Islet precursor cell (in vitro differentiated cells): ENCODE results near the gene PLA2G6.
"Not testable (repeated sequence)": the region's sequence is repeated elsewhere in the genome, so short reads cannot be mapped to it uniquely, and the experiment has no call there.

Experiments
- DNase-seq: peaks from one replicate; pipeline ENCODE4 v3.0.0-alpha.2; 2018

PLA2G6 gene

DNA sequence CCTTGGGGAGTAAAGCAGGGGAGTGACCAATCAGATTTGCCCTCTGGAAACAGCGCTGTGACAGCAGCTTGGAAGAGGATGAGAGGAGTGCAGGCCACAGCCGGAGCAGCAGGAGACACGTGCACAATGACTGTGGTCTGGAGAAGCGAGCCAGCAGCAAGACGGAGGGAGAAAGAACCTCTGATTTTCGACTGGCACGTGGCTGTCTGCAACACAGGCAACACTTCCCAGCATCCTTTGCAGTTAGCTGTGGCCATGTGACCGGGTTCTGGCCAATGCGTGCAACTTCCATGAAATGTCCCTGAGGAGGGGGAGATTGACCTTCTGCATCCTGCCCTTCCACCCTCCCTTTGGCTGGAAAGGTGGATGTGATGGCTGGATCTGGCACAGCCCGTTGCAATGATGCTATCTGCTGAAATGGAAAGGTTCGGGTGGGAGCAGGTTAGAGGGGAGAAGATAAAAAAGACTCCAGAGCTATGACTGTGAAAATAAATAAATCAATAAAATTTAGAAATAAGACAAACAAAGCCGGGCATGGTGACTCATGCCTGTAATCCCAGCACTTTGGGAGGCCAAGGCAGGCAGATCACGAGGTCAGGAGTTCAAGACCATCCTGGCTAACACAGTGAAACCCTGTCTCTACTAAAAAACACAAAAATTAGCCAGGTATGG lies 15.6 kb downstream of the PLA2G6 start:
- no peak for DNase-seq

DNA sequence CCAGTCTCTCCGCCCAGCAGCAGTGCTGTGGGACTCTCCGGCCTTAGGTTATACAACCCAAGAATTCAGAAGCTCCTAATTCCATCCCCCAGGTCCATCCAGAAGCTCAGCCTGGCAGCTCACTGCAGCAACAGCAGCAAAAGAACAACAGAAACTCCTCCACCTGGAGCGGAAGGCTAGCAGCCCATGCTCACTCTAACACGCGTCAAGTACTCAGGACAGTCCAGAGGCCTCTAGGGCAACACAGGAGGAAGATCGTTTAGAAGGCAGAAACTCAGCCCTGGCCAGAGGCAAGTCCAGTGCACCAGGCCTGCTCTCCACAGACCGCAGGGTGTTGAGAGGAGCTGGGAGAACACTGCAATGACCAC lies 17.1 kb downstream of the PLA2G6 start:
- DNase-seq = no peak

DNA sequence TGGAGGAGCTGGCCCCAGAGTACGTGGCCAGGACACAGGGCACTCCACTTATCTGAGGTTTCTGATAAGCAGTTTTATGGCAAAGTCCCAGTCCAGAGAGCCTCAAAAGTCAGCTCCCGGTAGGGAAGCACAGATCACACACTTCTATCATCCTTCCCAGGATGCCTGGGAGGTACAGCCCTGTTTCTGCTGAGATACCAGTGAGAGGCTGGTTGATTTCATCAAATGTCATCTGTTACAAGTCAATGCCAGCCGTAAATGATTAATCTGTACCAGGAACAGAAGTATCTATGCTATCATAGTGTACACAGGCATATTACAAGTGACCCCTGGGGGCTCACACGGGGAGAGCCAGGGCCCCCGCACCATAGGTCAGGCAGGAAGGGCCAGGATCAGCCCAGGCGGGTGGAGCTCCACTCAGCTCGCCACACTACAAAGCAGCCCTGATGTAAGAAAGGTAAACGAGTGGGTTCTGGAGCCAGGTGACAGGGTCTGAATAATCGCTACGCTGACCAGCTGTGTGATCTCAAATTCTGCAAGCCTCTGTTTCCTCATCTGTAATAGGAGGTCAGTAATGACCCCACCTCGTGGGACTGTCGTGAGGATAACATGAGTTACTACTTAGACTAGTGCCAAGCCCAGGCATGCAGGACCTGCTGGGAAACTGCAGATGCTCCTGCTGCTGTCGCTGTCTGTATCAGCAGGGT lies 17.6 kb downstream of the PLA2G6 start:
- peak; percentile 49 for DNase-seq

DNA sequence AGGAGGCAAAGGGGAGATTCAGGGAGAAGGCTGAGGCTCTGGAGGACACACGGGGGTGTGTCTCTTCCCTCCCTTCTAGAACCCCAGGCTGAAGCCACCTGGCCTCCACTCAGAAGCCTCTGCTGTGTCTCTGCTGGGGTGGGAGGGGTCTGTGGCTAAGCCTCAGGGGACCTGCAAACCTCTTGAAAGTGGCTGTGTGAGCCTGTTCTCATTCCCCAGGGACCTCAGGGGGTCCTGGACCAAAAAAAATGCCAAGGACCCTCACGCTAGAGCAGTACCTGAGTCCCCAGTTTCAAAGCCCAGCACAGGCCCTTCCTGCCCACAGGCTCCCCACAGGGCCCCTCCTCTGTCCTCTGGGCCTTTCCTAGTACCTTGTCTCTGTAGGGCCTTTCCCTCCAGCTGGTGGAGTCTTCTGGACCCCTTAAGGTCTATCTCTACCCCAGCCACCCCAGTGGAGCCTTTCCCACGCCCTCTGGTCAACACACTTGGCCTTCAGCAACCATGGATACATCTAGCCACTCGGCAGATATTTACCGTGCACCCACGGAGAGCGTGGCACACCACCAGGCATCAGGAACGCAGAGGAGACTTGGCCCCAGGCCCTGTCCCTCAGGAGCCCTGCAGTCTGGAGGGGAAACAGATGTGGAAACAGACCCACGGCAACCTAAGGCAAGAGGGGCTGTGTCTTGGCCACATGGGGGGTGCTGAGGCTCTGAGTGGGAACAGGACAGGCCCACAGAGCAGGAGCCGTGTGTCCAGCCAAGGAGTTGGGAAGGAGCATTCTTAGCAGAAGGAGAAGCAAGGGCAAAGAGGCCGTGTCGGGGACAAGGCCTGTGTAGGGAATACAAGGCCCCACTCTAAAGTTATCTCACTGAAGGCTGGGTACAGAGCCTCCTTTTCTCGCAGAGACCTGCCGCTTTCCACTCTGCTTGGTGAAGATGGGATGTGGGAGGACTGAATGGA lies 18.5 kb downstream of the PLA2G6 start:
- no peak for DNase-seq

DNA sequence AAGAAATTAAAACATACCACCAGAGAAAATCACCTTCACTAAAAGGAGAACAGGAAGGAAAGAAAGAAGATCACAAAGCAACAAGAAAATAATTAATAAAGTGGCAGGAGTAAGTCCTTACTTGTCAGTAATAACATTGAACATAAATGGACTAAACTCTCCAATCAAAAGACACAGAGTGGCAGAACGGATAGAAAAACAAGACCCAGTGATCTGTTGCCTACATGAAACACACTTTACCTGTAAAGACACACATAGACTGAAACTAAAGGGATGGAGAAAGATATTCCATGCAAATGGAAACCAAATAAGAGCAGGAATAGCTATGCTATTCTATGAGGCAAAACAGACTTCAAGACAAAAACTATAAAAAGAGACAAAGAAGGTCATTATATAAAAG lies 25.9 kb downstream of the PLA2G6 start:
- DNase-seq = no peak

DNA sequence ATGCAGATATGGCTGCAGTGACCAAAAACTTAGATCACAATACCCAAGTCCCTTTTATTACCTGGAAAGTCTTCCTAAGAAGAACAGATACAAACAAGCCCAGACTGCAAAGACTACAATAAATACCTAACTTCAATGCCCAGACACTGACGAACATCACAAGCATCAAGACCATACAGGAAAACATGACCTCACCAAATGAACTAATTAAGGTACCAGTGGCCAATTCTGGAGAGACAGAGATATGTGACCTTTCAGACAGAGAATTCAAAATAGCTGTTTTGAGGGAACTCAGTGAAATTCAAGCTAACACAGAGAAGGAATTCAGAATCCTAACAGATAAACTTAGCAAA lies 27.1 kb downstream of the PLA2G6 start:
- DNase-seq = not testable (repeated sequence)

DNA sequence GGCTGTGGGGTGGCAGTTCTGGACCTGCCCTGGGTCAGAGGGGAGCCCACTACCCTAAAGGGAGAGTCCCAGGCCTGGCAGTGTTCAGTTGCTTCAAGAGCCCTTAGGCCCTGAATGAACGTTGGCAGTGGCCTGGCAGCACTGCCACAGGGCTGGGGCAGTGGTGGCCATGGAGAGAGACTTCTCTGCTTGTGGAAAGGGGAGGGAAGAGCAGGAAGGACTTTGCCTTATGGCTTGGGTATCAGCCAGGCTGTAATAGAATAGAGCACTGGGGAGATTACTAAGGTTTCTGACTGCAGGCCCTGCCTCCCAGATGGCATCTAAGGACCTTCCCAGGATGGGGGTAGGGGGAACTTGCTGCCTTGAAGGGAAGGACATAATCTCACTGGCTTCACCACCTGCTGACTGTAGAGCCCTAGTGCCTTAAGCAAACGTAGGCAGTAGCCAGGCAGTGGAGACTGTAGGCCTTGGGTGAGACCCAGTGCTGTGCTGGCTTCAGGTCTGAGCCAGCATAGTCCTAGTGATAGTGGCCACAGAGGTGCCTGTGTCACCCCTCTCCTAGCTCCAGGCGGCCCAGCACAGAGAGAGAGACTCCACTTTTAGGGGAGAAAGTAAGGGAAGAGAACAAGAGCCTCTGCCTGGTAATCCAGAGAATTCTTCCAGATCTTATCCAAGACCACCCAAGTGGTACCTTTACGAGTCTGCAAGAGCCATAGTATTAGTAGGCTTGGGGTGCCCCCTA lies 27.6 kb downstream of the PLA2G6 start:
- peak; percentile 57 for DNase-seq

DNA sequence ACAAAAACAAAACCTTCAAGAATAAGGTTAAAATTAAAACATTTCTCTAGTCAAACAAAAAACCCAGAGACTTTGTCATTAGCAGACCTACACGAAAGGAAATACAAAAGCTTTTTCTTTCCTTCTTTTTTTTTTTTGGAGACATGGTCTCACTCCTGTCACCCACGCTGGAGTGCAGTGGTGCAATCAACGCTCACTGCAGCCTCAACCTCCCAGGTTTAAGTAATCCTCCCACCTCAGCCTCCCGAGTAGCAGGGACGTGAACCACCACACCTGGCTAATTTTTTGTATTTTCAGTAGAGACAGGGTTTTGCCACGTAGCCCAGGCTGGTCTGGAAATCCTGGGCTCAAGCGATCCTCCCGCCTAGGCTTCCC lies 30.5 kb downstream of the PLA2G6 start:
- no peak for DNase-seq

DNA sequence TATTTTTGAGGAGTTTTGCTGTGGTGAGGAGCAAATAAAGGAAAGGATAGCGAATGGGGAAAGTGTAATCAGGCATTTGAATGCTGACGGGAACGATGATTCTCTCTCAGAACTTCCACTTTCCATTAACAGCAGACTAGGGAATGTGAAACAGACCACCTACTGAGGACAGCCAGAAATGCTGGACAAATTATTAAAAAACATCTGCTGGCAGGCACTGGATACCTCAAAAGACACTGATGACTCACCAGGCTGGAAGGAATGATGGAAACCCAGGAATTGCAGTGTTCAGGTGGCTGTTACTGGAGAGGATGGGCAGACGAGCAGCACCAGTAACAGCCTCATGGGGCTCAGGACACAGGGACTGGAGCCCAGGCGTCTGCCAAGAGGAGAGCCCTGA lies 33.4 kb downstream of the PLA2G6 start:
- peak; percentile 89 for DNase-seq

DNA sequence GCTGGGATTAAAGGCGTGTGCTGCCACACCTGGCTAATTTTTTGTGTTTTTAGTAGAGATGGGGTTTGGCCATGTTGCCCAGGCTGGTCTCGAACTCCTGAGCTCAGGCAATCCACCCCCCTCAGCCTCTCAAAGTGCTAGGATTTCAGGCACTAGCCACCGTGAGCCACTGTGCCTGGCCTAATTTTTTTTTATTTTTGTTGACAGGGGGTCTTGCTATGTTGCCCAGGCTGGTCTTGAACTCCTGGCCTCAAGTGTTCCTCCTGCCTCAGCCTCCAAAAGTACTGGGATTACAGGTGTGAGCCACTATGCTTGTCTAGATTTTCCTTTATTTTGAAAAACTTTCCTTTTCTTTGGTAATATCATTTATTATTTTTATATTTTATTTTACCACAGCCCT lies 35.5 kb downstream of the PLA2G6 start:
- not testable (repeated sequence) for DNase-seq

DNA sequence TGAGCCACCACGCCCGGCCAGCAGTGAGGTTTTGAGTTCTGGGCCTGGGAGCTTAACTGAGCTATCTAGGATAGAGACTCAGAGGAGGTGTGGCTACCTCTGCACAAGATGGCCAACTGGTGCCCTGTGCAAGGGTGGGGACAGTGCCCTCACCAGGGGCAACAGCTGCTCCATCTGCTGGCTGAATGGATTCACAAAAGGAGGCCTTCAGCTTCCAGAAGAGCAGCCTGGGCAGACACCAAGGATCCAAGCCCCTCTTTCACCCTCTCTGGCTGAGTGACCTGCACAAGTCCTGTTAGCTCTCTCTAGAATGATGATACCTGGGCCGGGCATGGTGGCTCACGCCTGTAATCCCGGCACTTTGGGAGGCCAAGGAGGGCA lies 37.6 kb downstream of the PLA2G6 start:
- DNase-seq = peak; percentile 52

DNA sequence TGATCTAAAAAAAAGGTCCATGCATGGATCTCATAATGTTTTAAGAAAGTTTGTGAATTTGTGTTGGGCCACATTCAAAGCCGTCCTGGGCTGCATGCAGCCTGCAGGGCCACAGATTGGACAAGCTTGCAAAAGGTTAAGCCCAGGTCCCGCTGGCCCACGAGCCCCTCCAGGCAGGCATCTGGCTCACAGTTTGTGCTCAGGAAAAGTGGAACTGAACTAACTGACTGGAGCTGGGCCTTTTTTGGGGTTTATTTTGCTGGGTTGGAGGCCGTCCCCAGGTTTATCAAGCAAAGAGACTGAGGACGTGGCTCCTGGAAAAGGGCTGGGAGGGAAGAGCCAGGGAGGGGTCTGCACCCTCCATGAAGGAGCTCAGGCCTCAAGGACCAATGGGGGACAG lies 39.0 kb downstream of the PLA2G6 start:
- no peak for DNase-seq

DNA sequence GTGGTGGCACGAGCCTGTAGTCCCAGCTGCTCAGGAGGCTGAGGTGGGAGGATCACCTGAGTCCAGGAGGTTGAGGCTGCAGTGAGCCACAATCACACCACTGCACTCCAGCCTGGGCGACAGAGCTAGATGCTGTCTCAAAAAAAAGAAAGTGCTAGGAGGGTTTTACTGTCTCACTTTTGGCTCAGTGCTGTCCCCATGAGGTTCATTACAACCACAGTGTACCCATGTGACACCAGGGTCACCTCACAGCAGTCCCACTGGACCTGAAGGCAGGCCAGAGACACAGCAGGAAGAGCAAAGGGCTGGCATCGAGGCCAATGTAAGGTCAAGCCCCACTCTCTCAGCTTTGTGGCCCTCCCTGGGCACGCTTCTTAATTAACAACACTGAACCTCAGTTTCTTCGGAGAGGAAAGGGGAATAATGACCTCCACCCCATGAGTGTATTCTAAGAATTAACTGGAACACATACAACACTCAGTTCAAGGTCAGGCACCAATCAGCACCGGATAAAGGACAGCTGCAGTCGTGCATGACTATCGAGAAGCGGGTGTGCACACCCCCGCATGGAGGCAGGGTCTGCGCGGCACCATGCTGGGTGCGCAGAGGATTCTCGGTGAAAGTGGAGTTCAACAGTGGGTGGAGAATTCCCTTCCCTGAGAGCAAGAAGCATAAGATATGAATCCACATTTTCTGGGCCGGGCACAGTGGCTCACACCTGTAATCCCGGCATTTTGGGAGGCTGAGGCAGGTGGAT lies 40.2 kb downstream of the PLA2G6 start:
- peak; percentile 43 for DNase-seq

DNA sequence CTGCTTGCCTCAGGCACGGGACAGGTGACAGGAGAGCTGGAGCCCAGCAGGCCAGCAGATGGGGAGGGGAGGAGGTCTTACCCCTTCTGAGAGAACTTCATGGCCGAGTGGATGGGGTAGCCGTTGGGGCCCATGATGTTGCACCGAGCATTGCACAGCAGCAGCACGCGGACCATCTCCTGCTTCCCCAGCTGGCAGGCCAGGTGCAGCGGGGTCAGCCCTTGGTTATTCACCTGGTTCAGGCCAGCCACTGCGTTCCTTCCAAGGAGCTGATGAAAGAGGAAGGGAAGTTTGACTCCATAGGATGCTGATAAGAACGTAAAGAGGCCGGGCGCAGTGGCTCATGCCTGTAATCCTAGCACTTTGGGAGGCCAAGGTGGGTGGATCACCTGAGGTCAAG lies 41.7 kb downstream of the PLA2G6 start:
- DNase-seq = peak; percentile 21

DNA sequence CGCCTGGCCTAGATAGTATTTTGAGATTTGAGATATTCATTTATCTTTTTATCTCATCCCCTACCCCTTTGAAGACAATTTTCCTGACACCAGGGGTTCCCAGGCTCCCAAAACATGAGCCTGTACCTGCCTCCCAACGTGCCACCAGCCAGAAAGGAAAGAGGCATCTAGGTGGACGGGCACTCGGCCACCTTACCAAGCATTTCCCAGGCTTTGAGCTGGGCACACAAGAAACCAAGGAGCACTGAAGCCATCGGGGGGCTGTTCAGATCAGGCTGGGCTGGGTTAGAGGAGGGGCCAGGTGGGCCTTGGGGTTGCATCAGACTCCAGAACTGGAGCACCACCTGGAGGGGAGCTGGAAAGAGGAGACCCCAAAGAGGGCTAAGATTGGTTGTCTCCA lies 42.7 kb downstream of the PLA2G6 start:
- DNase-seq = peak; percentile 28

DNA sequence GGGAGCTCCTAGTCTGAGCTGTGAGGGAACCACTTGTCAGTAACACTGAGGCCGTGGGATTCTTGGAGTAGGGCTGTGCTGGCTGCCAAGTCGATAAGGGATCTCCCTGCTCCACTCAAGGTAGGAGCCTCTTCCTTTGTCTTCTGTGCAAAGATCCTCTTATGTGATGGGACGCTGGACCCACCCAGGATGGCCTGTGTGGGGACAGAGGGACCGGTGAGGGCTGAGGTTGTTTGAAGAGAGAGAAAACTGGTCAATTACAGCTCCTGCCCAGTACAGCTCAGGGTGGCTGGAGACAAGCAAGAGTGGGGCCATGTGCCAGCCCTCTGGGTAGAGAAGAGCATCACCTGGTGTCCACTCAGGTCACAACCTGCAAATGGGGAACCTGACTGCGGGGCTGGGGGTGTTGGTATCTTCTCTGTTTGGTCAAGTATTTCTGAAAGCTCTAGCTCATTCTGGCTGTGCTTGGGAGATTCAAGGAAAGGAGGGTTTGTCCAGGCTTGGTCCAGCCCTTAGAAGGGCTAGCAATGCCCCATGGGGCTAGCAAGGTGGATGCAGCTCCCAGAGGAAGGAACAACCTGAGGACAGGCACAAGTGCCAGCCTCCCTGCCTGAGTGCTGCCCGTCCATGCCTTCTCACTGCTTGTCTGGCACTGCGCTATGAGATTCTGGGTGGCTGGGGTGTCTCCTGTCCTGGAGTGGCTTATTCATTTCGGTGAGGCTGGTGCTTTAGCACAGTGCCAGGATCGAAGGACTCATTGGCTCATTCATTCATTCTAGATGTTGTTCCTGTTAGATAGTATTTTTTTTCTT lies 43.5 kb downstream of the PLA2G6 start:
- peak; percentile 31 for DNase-seq

DNA sequence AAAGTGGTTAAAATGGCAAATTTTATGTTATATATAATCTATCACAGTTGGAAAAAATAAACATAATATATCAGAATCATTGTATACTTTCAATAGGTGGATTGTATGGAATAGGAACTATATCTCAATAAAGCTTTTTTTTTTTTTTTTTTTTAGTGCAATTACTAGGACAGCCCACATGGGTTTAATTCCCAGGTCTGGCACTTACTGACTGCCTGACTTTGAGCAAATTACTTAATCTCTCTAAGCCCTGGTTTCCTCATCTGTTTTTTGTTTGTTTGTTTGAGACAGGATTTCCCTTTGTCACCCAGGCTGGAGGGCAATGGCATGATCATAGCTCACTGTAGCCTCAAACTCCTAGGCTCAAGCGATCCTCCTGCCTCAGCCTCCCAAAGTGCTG lies 45.0 kb downstream of the PLA2G6 start:
- DNase-seq = no peak

DNA sequence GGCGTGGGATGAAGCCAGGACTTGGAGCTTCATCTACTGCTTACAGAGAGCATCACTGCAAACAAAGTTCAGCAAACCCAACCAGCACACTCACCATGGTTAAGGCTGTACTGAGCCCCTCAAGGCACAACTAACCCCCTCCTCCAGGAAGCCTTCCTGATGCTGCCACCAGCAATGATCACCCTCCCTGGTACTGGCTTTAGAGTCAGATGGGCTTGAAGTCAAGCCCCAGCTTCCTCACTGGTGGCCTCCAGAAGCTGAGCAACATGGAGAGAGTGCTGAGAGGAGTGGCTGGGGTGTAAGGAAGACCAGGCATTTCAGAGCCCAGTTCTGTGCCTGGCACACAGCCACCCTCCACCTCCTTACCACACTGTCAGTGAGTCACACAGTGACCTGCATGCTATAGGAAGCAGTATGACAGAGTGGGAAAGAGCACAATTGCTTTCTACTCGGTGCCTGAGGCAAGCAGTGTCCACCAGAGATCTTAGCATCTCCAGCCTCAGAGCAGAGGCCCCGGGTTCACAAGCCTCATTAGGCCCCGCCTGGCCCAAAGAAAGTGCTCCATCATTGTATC lies 46.4 kb downstream of the PLA2G6 start:
- peak; percentile 71 for DNase-seq

DNA sequence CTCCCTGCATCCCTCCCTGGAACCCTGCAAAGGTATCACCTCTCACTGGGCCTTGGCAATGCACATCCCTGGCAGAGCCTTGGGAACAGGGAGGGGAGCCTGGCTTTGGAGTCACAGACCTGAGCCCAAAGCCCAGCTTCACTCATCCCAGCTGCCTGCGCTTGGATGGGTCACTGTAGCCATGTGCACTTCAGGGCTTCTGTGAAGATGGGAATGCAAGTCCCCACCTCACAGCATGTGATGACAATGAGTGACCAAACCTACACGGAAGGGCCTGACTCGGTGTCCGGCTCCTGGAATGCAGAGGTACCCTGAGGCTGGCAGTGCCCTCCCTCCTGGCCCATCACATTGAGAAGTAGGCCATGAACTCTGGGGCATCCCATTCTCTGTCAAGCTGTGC lies 48.3 kb downstream of the PLA2G6 start:
- DNase-seq = peak; percentile 52

DNA sequence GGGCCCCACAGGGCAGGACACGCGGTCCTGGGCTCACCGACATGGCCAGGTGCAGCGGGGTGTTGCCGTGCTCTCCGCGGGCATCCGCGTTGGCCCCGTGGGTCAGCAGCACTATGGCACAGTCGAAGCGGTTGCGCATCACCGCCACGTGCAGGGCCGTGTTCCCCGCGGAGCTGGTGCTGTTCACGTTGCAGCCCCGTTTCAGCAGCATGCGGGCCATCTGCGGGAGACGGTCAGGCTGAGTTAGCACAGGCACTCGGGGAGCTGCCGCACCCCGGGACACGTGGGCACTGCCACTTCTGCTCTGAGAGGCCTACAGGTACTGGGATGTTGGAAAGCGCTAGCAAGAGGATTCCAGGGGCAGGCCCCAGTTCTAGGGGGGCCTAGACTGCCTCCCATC lies 48.8 kb downstream of the PLA2G6 start:
- DNase-seq = peak; percentile 48

DNA sequence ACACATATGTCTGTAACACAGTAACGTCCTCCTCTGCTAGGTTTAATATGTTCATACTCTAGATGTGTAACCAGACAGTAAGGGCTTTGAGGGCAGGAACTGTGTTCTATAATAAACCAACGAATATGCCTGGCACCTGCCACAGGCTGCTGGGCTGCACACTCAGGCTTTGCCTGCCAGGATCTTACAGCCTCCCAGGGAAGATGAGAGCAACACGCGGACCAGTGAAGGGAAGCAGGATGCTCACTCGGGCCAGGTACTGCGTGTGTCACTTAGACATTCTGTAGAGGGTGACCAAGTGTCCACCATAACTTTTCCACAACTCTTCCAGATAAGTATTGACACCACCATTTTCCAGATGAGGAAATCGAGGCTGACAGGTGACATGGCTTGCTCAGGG lies 49.5 kb downstream of the PLA2G6 start:
- peak; percentile 39 for DNase-seq
